GM21576 (cell line): ENCODE results near the gene TBX20.
"Not testable (repeated sequence)": the region's sequence is repeated elsewhere in the genome, so short reads cannot be mapped to it uniquely, and the experiment has no call there.

Experiments used
- ATAC-seq: cut with Tn5 transposase; IDR thresholded peaks from one replicate; pipeline ENCODE4 v1.9.1; 2021; ENCODE audit warnings: mild to moderate bottlenecking, moderate library complexity; ENCODE audit not compliant: unreplicated experiment

TBX20 gene

GRCh38 chr7:35255443-35256255, 1.7 kb upstream of the TBX20 start:
- ATAC-seq = no peak

GRCh38 chr7:35254496-35255442, 869 bp upstream of the TBX20 start:
- no peak for ATAC-seq

- no peak for ATAC-seq
These were observed 515 bp downstream of the TBX20 start for GRCh38 chr7:35253460-35253709.

- no peak for ATAC-seq
These were observed 1.1 kb downstream of the TBX20 start for GRCh38 chr7:35252612-35253459.

- ATAC-seq = no peak
These were observed 2.1 kb downstream of the TBX20 start for GRCh38 chr7:35251606-35252310.

- no peak for ATAC-seq
These were observed 3.0 kb downstream of the TBX20 start for GRCh38 chr7:35250941-35251340.

- ATAC-seq = no peak
These were observed 3.4 kb downstream of the TBX20 start for GRCh38 chr7:35250452-35250851.

GRCh38 chr7:35249537-35249907, 4.4 kb downstream of the TBX20 start:
- ATAC-seq = no peak

GRCh38 chr7:35248576-35249536, 5.0 kb downstream of the TBX20 start:
- ATAC-seq = no peak

- ATAC-seq = no peak
These were observed 7.1 kb downstream of the TBX20 start for GRCh38 chr7:35246819-35247218.

GRCh38 chr7:35241884-35242283, 12.0 kb downstream of the TBX20 start:
- no peak for ATAC-seq

GRCh38 chr7:35241436-35241835, 12.5 kb downstream of the TBX20 start:
- ATAC-seq = no peak

GRCh38 chr7:35241008-35241407, 12.9 kb downstream of the TBX20 start:
- not testable (repeated sequence) for ATAC-seq

GRCh38 chr7:35238456-35238855, 15.4 kb downstream of the TBX20 start:
- ATAC-seq = not testable (repeated sequence)

- ATAC-seq = no peak
These were observed 20.9 kb downstream of the TBX20 start for GRCh38 chr7:35232994-35233393.

GRCh38 chr7:35231221-35231620, 22.7 kb downstream of the TBX20 start:
- ATAC-seq = not testable (repeated sequence)

- ATAC-seq = not testable (repeated sequence)
These were observed 24.7 kb downstream of the TBX20 start for GRCh38 chr7:35229116-35229780.

- ATAC-seq = not testable (repeated sequence)
These were observed 25.3 kb downstream of the TBX20 start for GRCh38 chr7:35228496-35229051.

- not testable (repeated sequence) for ATAC-seq
These were observed 26.5 kb downstream of the TBX20 start for GRCh38 chr7:35227438-35227837.
